Trophoblast cell (in vitro differentiated cells and primary cell): Measurements from ENCODE around the gene NTM.

Experiments used
- DNase-seq, 2 donors: peaks; one replicate each; pipeline ENCODE4 v3.0.0-alpha.2; 2016
- H2AFZ ChIP-seq: 2 replicates; pipeline ENCODE4 v1.6.1; 2013; ENCODE audit warnings: low read length, moderate library complexity, mild to moderate bottlenecking; ENCODE audit not compliant: insufficient read depth, poor library complexity
- H2AK5ac ChIP-seq: 2 replicates; pipeline ENCODE4 v1.6.1; 2013; ENCODE audit warnings: mild to moderate bottlenecking, low read length
- H2BK120ac ChIP-seq: 2 replicates; pipeline ENCODE4 v1.6.1; 2013; ENCODE audit warnings: low read length, mild to moderate bottlenecking, moderate library complexity; ENCODE audit not compliant: insufficient read depth, poor library complexity
- H2BK12ac ChIP-seq: 2 replicates; pipeline ENCODE4 v1.6.1; 2013; ENCODE audit warnings: mild to moderate bottlenecking, low read length, moderate library complexity
- H2BK5ac ChIP-seq: 2 replicates; pipeline ENCODE4 v1.6.1; 2013; ENCODE audit warnings: low read length, low read depth, moderate library complexity, mild to moderate bottlenecking; ENCODE audit not compliant: poor library complexity
- H3K14ac ChIP-seq: 2 replicates; pipeline ENCODE4 v1.6.1; 2013; ENCODE audit warnings: mild to moderate bottlenecking, low read length
- H3K18ac ChIP-seq: 2 replicates; pipeline ENCODE4 v1.6.1; 2013; ENCODE audit warnings: mild to moderate bottlenecking, low read length
- H3K23ac ChIP-seq: 2 replicates; pipeline ENCODE4 v1.6.1; 2013; ENCODE audit warnings: low read length
- H3K27ac ChIP-seq: 2 replicates; pipeline ENCODE4 v1.5.1; 2013; ENCODE audit warnings: low read depth, mild to moderate bottlenecking, inconsistent platforms, low read length, moderate library complexity
- H3K27me3 ChIP-seq: 2 replicates; pipeline ENCODE4 v1.6.1; 2013; ENCODE audit warnings: inconsistent platforms, mild to moderate bottlenecking, low read length, moderate library complexity; ENCODE audit not compliant: insufficient read depth
- H3K36me3 ChIP-seq, 2 experiments: 1 replicate in 1 of 2; 2 replicates in 1 of 2; pipeline ENCODE4 v1.6.1; 2013; ENCODE audit warnings: low read length in 2 of 2, mild to moderate bottlenecking in 2 of 2, moderate library complexity in 1 of 2; ENCODE audit not compliant: insufficient read depth in 2 of 2, control insufficient read depth in 1 of 2
- H3K4ac ChIP-seq: 2 replicates; pipeline ENCODE4 v1.6.1; 2013; ENCODE audit warnings: low read depth, mild to moderate bottlenecking, low read length, moderate library complexity
- H3K4me1 ChIP-seq, 2 experiments: 1 replicate in 1 of 2; 2 replicates in 1 of 2; pipeline ENCODE4 v1.6.1; 2013; ENCODE audit warnings: low read length in 2 of 2, mild to moderate bottlenecking in 2 of 2, moderate library complexity in 1 of 2; ENCODE audit not compliant: insufficient read depth in 2 of 2, control insufficient read depth in 1 of 2
- H3K4me2 ChIP-seq: 2 replicates; pipeline ENCODE4 v1.6.1; 2013; ENCODE audit warnings: inconsistent platforms, mild to moderate bottlenecking, low read length, moderate library complexity
- H3K4me3 ChIP-seq: 2 replicates; pipeline ENCODE4 v1.5.1; 2013; ENCODE audit warnings: mild to moderate bottlenecking, low read depth, low read length, inconsistent platforms
- H3K79me1 ChIP-seq: one replicate; pipeline ENCODE4 v1.6.1; 2013; ENCODE audit warnings: low read length
- H3K79me2 ChIP-seq: 2 replicates; pipeline ENCODE4 v1.6.1; 2013; ENCODE audit warnings: low read length, mild to moderate bottlenecking; ENCODE audit not compliant: control insufficient read depth, insufficient read depth, poor library complexity
- H3K9ac ChIP-seq: 2 replicates; pipeline ENCODE4 v1.6.1; 2013; ENCODE audit warnings: mild to moderate bottlenecking, low read length
- H3K9me3 ChIP-seq: 2 replicates; pipeline ENCODE4 v1.6.1; 2013; ENCODE audit warnings: low read depth, mild to moderate bottlenecking, control low read depth, inconsistent platforms, low read length; ENCODE audit not compliant: insufficient read depth
- H4K12ac ChIP-seq: 2 replicates; pipeline ENCODE4 v1.6.1; 2013; ENCODE audit warnings: low read depth, mild to moderate bottlenecking, low read length, moderate library complexity
- H4K8ac ChIP-seq: 2 replicates; pipeline ENCODE4 v1.6.1; 2013; ENCODE audit warnings: low read depth, mild to moderate bottlenecking, low read length, moderate library complexity
- H4K91ac ChIP-seq: one replicate; pipeline ENCODE4 v1.6.1; 2013; ENCODE audit warnings: low read depth, mild to moderate bottlenecking, low read length, moderate library complexity
- whole genome bisulfite sequencing: extraction: QIAGEN DNeasy Blood & Tissue Kit; methylation state at CpG from one replicate; pipeline ENCODE4 v1.1.7; 2013; ENCODE audit warnings: missing lambda C conversion rate; ENCODE audit not compliant: insufficient read length, insufficient coverage; ENCODE audit errors: extremely low coverage; 5-methylcytosine and 5-hydroxymethylcytosine counted together

The NTM gene

DNA sequence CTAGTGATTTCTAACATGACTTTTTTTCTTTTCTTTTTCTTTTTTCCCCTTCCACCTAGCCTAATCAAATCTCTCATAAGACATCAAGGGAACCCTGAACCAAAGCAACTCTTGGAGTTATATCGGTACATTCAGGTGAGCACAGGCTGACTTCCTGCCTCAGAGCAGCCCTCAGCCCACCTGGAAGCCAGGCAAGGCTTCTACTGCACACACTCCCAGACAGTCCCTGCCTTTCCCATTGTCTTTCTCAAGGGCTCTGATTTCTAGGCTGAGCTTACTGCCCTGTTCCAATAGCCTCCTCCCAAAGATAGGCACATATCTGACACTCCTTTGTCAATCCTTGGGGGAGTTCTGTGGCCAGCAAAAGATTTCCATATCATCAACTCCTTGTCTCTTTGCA is 629.5 kb downstream of the NTM start:
- no CpG with 5 or more reads among the region's 1 CpG for WGBS
- no peak overlapping the region for H2BK5ac ChIP-seq
- no peak overlapping the region for H3K4me3 ChIP-seq

DNA sequence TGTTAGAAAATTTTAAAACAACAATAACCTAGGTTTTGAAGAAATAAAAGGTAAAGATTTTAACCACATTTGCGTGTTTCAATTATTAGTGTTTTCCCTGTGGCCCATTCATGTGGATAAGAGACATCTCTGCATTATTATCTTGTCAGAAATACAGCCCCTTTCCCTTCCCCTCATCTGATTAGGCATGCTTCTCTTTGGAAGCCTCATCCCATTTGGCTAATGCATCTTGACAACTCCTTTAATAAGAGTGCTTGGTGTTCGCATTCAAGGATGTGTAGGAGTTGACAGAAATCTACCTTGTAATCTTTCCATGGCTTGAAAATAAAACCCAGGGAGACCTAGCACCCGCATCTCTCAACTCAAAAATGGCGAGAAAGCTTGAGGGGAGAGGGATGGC is 635.5 kb downstream of the NTM start:
- Histone ChIP-seq H3K4me2 (no peak overlapping the region), H2BK12ac (no peak overlapping the region), H4K8ac (no peak overlapping the region), H2AFZ (no peak overlapping the region), H2AK5ac (no peak overlapping the region), H2BK120ac (no peak overlapping the region), H3K4ac (no peak overlapping the region), H2BK5ac (no peak overlapping the region), H3K14ac (no peak overlapping the region), H3K4me1 (no peaks in the 10 kb centered on the region), H3K23ac (no peak overlapping the region), H3K79me2 (no peaks in the 10 kb centered on the region), H4K91ac (no peak overlapping the region), H3K36me3 (no peaks in the 10 kb centered on the region), H3K9ac (no peak overlapping the region), H3K79me1 (no peaks in the 10 kb centered on the region), H3K4me3 (no peak overlapping the region), H3K27me3 (peaks cover 1% of the 10 kb centered on the region), H4K12ac (no peak overlapping the region), H3K9me3 (no peaks in the 10 kb centered on the region), H3K18ac (no peak overlapping the region), H3K27ac (no peak overlapping the region)
- DNase-seq, result no peak
- WGBS, result no CpG with 5 or more reads among the region's 4 CpGs

More for the DNA sequence above, 629.5 kb downstream of the NTM start:
- H3K9me3 ChIP-seq, result peaks cover 11% of the 10 kb centered on the region
- H3K4me1 ChIP-seq, result no peaks in the 10 kb centered on the region
- H2AFZ ChIP-seq, result no peak overlapping the region
- H3K4ac ChIP-seq, result no peak overlapping the region
- H3K36me3 ChIP-seq, result no peaks in the 10 kb centered on the region
- H3K27me3 ChIP-seq, result no peaks in the 10 kb centered on the region
- H2BK12ac ChIP-seq, result no peak overlapping the region
- H3K79me1 ChIP-seq, result no peaks in the 10 kb centered on the region
- H4K12ac ChIP-seq, result no peak overlapping the region
- no peak overlapping the region for H3K27ac ChIP-seq
- no peaks in the 10 kb centered on the region for H3K79me2 ChIP-seq
- H3K14ac ChIP-seq, result no peak overlapping the region
- H3K18ac ChIP-seq, result no peak overlapping the region
- no peak overlapping the region for H3K9ac ChIP-seq
- DNase-seq, result no peak
- H4K91ac ChIP-seq, result no peak overlapping the region
- no peak overlapping the region for H4K8ac ChIP-seq
- H2BK120ac ChIP-seq, result no peak overlapping the region
- no peak overlapping the region for H3K4me2 ChIP-seq
- H3K23ac ChIP-seq, result no peak overlapping the region
- no peak overlapping the region for H2AK5ac ChIP-seq

DNA sequence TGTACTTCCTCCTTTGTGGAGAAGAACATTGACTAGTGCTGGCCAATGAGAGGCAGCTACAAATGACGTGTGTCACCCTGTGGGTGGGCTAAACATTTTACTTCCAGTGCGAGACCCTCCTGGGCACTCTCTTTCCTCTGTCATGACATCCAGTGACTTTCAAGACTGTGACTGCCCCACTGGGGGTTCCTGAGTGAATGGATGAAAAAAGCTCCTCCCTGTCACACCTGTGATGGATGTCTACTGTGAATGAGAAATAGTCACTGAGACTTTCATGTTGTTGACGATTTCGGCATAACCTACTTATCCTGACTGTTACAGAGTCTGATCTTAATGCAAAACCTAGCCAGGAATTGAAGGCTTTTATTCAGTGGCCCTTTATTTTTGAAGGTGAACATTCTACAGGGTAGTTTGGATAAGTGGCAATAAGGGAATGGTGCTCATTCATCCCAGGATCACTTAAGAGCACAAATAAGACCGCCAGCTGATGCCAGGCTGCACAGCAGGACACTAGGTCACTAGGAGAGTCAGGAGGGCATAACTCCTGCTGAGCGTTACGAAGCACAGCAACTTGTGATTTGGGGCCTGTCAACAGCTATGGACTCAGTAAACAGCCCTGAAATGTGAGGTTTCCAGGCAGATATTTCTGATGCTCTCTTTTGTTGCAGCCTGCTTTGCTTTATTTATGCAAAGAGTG is 636.6 kb downstream of the NTM start:
- H3K4me3 ChIP-seq, result no peak overlapping the region

DNA sequence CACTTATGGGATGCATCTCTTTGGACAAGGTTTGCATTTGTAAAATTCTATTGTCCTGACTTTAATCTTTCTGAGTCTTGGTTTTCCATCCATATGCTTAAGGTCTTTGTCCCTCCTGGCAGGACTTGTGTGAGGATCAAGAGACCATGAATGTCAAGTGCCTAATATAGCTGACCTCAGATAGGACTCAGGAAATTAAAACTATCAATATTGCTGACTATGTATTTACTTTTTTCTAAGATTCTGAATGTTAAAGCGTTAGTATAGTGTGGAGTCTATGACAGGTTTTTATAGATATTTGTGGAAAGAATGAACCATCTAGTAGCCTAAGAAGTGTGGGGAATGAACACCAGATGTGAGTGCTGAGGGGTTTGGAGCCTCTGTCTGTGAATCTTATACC is 637.8 kb downstream of the NTM start:
- no peak overlapping the region for H3K4me3 ChIP-seq
- H3K14ac ChIP-seq, result no peak overlapping the region
- H3K18ac ChIP-seq, result no peak overlapping the region

More for the DNA sequence above, 636.6 kb downstream of the NTM start:
- no peak overlapping the region for H3K27ac ChIP-seq
- H2AK5ac ChIP-seq, result no peak overlapping the region
- no peaks in the 10 kb centered on the region for H3K9me3 ChIP-seq
- H2AFZ ChIP-seq, result no peak overlapping the region
- H4K91ac ChIP-seq, result no peak overlapping the region
- H3K9ac ChIP-seq, result no peak overlapping the region
- H2BK12ac ChIP-seq, result no peak overlapping the region
- H2BK5ac ChIP-seq, result no peak overlapping the region
- no peaks in the 10 kb centered on the region for H3K36me3 ChIP-seq
- no peaks in the 10 kb centered on the region for H3K79me1 ChIP-seq
- no peak overlapping the region for H4K8ac ChIP-seq
- no peaks in the 10 kb centered on the region for H3K4me1 ChIP-seq
- no CpG with 5 or more reads among the region's 7 CpGs for WGBS
- H3K23ac ChIP-seq, result no peak overlapping the region
- no peak for DNase-seq
- peaks cover 1% of the 10 kb centered on the region for H3K27me3 ChIP-seq
- H2BK120ac ChIP-seq, result no peak overlapping the region
- no peak overlapping the region for H4K12ac ChIP-seq
- no peak overlapping the region for H3K4ac ChIP-seq
- no peak overlapping the region for H3K18ac ChIP-seq
- H3K79me2 ChIP-seq, result no peaks in the 10 kb centered on the region
- no peak overlapping the region for H3K4me2 ChIP-seq
- no peak overlapping the region for H3K14ac ChIP-seq

More for the DNA sequence above, 637.8 kb downstream of the NTM start:
- no peak overlapping the region for H3K27ac ChIP-seq
- H3K79me2 ChIP-seq, result no peaks in the 10 kb centered on the region
- no peak overlapping the region for H2BK12ac ChIP-seq
- H4K91ac ChIP-seq, result no peak overlapping the region
- no peak overlapping the region for H3K4me2 ChIP-seq
- H3K9me3 ChIP-seq, result no peaks in the 10 kb centered on the region
- H3K79me1 ChIP-seq, result no peaks in the 10 kb centered on the region
- no peak overlapping the region for H4K8ac ChIP-seq
- no peak overlapping the region for H2BK5ac ChIP-seq
- H3K4ac ChIP-seq, result no peak overlapping the region
- H3K36me3 ChIP-seq, result no peaks in the 10 kb centered on the region
- H3K27me3 ChIP-seq, result peaks cover 1% of the 10 kb centered on the region
- DNase-seq, result no peak
- no peak overlapping the region for H2BK120ac ChIP-seq
- H3K4me1 ChIP-seq, result no peaks in the 10 kb centered on the region
- WGBS, result no CpG with 5 or more reads among the region's 1 CpG
- H4K12ac ChIP-seq, result no peak overlapping the region
- no peak overlapping the region for H2AFZ ChIP-seq
- H3K9ac ChIP-seq, result no peak overlapping the region
- H2AK5ac ChIP-seq, result no peak overlapping the region
- H3K23ac ChIP-seq, result no peak overlapping the region
